ENCODE data around the gene FILIP1L.

FILIP1L gene

GRCh38 chr3:100042166-100042981, 71.9 kb downstream of the FILIP1L start:
- no peak for DNase-seq (ENCODE audit: low read depth, low spot score)

- no peak for DNase-seq (ENCODE audit: low read depth, low spot score)
These were observed 73.0 kb downstream of the FILIP1L start for GRCh38 chr3:100041328-100041749.

DNA sequence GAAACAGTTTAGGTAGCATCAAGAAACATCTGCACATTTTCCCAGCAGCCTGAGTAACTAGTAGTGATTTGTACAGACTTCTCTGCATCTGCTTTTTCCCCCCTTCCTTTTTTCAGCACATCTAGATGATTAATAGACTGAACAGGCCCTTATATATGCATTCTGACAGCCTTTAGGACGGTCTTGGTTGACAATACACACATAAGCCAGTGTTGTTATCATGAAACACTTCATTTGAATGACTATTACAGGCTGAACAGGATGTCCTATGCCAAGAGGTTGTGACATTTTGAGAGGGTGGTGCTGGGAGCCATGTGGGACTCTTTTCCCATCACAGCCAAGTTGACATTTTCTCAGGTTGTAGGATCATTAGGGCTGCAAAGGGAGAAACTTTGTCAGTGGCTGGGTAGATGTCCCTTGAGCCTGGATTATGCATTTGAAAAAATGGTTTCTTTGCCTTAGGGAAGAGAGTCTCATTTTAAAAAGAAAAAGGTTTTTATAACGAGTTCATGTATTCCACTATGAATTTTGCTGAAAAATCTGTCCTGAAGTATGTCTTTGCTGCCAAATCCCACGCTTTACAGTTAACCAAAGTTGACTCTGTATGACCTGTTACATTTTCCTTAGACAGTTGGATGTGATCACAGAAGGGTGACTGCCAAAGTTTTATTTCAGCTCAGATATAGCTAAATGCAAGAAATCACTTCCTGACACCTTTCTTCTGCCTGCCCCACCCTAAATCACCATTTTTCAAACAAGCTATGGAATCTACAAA, 73.7 kb downstream of the FILIP1L start:
- DNase-seq (ENCODE audit: low read depth, low spot score) = no peak

DNA sequence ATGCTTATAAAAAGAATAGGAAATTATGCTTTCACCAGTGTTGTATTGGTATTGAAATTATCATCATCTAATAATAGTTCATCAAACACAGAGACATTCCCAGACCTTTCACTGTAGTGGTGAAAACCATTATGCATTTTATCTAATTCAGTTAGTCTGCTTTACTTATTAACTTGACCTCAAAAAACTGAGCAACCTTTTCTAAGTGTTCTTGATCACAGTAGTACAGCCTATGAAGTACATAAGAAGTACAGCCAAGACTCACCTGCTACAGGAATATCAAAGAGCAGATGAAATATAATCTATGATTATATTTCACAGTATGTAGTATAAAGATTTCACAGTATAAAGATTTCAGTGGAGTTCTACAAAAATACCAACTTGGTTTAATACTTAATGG, 75.2 kb downstream of the FILIP1L start:
- no peak for DNase-seq (ENCODE audit: low read depth, low spot score)

DNA sequence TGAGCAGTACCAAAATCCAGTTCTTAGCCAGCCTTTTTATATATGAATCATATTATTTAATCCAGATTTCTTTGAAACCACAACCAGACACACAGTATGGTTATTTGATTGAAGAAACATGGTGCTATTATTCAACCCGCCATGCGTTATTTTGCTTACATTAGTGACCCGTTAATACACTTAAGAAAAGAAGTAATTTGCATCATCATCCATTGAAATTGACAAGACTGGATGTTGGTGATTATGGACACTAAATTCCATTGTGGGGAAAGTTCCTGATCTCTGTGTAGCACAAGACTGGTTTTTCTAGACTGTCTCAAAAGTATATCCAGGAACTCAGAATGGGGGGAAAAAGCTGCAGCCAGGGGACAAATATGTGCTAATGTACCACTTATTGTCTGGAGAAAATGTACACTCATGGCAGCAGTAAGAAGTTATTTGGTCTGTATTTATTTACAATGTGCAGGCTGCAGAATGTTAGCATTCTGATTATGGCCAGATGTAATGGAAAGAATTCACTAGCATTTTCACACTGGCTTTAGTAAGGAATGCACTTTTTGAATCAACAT, 80.3 kb downstream of the FILIP1L start:
- DNase-seq (ENCODE audit: low read depth, low spot score) = no peak

DNA sequence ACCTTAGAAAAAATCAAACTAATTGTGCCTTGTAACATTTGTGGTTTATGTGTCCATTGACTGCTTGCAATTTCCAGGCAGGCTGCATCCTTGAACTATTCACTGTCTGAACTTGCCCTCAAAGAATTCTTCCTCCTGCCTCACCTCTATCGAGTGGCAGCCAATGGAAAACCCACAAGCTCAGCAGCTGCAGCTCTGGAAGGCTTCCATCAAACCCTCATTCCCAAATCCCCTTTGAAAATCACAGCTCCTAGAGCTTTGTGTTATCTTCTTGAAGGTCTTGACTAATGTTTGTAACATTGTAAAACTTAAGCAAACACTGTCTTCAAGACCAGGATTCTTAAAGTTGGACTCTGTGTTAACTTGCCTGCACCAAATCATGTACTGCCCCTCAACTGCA, 81.1 kb downstream of the FILIP1L start:
- DNase-seq (ENCODE audit: low read depth, low spot score) = no peak

DNA sequence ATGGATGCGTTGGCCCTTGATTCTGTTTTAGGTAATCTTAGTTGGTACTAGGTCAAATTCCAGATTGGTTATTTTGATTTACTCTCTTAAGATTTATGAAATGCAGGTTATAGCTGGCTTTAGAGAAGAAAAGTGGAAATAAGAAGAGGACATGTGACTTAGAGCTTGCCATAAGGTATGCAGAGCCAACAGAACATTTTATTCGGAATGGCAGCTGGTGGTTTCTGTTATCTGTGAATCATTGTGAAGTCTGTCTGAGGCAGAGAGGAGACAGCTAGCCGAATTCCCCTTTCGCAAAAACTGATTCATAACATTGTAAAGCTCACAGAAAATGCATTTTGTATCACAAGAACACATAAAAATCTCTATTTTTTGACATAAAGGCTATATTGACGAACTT, 82.1 kb downstream of the FILIP1L start:
- no peak for DNase-seq (ENCODE audit: low read depth, low spot score)

DNA sequence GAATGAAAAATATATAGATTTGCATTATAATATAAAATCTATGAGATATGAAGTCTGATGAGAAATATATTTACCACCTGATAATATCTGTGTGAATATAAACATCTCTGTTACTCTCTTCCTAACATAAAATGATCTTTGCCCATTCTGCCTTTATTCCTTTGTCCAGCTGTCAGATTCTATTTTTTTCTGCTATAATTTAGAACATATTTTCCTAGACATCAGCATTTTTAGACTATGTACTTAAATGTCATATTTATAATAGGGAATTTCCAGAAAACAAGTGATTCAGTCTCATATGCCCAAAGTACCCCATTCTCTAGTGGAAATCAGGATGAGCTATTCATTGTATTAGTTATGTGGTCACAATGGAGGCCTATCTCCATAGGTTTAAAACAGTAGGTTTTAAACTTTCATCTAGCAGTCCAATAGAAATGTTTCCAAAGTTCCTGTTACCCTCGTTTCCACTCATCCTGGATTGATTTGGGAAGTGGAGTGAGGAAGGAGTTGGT, 83.3 kb downstream of the FILIP1L start:
- no peak for DNase-seq (ENCODE audit: low read depth, low spot score)

DNA sequence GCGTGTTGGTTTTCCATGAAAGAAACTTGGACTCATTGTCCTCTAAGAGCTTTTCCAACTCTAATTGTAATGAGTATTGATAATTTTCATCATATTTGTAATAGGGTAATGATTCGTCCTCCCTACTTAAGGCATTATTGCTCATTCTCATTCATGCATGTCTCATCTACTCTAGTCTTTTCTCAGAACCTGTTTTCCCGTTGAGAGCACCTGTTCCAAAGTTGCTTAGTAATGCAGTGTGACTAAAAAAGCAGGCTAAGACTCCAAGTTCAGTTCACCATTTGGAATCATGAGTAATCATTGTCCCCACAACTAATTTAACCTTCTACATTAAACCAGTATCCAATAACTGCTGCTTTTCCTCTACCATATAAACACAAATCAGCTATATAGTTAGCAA, 84.0 kb downstream of the FILIP1L start:
- no peak for DNase-seq (ENCODE audit: low read depth, low spot score)

DNA sequence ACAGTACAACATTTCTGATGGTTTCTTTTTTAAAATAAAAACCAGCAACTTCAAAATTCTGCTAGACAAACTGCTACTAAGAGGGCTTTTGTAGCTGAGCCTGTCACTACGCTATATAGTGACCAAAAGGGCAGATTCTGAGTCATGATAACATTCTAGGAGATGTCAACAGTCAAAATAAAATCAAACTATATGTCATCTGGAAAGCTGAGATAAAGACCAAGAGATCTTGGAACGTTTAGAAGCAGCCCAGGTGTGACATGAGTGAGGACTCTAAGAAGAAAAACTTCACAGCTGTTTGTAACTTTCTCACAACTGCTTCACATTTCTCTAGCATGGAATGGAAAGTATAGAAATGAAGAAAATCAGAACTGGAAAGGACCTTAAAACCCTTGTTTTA, 84.6 kb downstream of the FILIP1L start:
- no peak for DNase-seq (ENCODE audit: low read depth, low spot score)

- DNase-seq (ENCODE audit: low read depth, low spot score) = no peak
These were observed 85.2 kb downstream of the FILIP1L start for GRCh38 chr3:100029052-100029451.

DNA sequence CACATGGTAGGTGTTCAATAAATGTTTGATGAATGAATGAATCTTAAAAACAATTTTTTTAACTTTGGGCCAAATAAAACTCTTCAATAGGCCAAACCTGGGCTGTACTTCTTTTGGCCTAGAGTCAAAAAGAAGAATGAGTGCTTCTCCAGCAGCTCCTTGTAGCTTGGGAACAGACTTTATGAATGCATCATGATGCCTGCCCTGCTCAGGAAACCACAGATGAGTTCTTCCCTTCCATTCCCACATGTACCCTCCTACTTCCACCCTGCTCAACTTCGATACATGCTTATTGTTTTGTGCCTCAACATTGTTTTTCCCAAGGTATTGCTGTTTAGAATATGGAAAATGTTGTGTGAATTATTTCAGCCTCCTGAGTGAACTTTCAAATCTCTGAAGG, 87.0 kb downstream of the FILIP1L start:
- no peak for DNase-seq (ENCODE audit: low read depth, low spot score)

DNA sequence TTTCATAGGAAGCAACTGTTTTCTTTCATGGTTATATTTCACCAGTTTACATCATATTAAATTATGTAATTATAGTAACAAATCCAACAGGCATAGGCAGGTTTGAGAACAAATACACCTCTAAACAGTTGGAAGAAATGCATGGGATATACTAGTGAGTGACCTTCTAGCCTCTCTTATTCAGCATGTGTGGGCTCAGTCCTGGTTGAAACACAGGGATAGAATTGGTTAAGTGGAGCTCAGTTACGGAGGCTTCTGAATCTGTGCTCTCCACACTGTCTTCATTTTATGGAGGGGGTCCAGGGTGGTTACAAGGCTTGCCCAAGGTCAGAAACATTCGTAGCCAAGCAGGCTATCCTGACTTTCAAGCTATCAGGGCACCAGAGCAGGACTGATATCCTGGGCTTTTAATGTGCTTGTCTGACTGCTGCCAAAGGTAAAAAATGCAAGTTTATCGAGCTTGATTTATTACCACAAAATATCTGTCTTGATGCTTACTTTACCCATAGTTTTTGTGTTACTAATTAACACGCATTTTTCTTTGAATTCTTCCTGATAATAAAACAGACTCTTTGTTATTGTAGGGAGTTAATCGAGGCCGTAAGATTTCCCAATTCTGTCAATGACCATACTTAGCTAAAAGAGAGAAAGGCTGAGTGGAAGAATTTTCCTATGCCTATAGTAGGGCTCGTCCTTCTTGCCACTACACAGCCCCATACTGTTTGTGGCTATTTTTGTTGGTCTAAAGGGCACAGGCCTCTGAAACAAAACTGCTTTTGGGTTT, 89.6 kb downstream of the FILIP1L start:
- DNase-seq (ENCODE audit: low read depth, low spot score) = no peak

- DNase-seq (ENCODE audit: low read depth, low spot score) = no peak
These were observed 90.7 kb downstream of the FILIP1L start for GRCh38 chr3:100023595-100023994.

GRCh38 chr3:100023150-100023549, 91.2 kb downstream of the FILIP1L start:
- no peak for DNase-seq (ENCODE audit: low read depth, low spot score)

DNA sequence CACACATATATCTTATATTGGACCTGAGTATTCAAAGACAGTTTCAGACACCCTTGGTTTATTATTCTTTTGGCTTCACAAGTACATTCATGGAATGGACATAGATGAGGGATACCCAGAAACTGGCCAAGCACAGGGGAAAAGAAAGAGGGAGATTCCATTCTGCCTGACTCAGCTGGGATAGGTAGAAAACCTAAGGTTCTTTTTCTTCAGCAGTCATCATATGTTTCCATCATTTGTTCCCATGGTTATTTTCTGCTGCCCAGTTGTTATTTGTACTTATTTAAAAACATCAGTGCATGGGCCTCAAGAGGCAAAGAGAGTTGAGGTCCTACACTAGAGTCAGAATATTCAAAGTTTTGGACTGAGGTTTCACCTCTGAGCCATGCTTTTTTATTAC, 91.8 kb downstream of the FILIP1L start:
- no peak for DNase-seq (ENCODE audit: low read depth, low spot score)

- DNase-seq (ENCODE audit: low read depth, low spot score) = no peak
These were observed 93.2 kb downstream of the FILIP1L start for GRCh38 chr3:100020876-100021644.

- DNase-seq (ENCODE audit: low read depth, low spot score) = no peak
These were observed 94.6 kb downstream of the FILIP1L start for GRCh38 chr3:100019719-100020118.

DNA sequence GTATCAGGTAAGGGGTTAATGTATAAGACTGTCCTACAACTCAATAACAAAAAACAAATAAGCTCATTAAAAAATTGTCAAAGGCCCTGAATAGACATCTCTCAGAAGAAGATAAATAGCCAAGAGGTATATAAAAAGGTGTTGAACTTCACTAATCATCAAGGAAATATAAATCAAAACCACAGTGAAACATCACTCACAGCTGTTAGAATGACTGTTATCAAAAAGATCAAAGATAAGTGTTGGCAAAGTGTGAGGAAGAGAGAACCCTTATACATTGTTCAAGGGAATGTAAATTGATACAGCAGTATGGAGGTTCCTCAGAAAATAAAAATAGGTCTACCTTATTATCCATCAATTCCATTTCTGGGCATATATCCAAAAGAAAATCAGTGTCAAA, 95.5 kb downstream of the FILIP1L start:
- DNase-seq (ENCODE audit: low read depth, low spot score) = no peak

- DNase-seq (ENCODE audit: low read depth, low spot score) = no peak
These were observed 104.2 kb downstream of the FILIP1L start for GRCh38 chr3:100010087-100010417.

Measured in iPS DF 19.7 (cell line).